ENCODE results near the gene CENPP.
"Not testable (repeated sequence)": the region's sequence is repeated elsewhere in the genome, so short reads cannot be mapped to it uniquely, and the experiment has no call there.

The CENPP gene

DNA sequence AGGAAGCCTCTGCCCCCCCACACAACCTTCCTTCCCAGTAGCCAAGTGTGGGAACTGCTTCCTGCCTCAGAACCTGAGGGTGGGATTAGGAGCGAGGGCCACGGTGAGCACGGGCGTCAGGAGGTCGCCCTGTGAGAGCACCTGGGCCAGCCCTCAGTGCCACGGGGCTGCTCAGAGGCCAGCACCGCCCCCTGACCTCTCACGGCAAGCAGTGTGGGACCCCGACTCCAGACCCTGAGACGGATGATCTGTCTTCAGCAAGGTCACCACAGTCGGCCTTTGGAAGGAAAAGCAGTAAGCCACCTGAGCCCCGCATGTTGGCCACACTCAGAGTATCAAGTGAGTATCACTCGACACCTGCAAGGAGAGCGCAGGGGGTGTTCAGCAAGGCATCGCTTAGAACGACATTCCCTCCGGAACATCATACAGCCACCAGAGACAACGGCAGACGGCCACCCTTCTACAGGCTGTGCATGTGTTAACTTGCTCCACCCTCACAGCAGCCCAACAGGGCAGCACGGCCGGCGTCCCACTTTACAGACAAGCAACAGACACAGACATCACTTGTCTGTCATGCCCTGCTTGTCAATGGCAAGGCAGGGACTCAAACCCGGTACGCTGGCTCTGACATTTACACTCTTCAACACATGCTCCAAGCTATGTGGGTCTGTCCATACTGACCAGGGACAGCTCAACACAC, 294.0 kb downstream of the CENPP start:
- no peak for DNase-seq

DNA sequence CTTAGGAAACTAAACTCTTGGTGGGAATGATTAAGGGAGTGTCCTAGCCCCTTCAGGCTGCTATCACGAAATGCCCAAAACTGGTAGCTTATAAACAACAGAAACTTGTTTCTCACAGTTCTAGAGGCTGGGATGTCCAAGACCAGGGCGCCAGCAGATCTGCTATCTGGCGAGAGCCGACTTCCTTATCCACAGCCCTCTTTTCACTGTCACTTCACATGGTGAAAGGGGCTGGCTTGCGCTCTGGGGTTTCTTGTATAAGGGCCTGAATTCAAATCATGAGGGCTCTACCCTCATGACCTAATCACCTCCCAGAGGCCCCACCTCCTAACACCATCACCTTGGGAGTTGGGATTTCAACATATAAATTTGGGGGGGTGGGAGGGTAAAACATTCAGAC, 295.1 kb downstream of the CENPP start:
- no peak for DNase-seq

DNA sequence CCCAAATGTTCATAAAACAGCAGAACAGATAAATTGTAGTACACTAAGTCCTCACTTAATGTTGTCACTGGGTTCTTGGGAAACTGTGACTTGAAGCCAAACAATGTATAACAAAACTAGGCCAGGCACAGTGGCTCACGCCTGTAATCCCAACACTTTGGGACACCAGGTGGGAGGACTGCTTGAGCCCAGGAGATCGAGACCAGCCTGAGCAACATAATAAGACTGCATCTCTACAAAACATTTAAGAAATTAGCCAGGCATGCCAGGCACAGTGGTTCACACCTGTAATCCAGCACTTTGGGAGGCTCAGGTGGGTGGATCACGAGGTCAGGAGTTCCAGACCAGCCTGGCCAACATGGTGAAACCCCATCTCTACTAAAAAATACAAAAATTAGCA, 298.2 kb downstream of the CENPP start:
- not testable (repeated sequence) for DNase-seq

DNA sequence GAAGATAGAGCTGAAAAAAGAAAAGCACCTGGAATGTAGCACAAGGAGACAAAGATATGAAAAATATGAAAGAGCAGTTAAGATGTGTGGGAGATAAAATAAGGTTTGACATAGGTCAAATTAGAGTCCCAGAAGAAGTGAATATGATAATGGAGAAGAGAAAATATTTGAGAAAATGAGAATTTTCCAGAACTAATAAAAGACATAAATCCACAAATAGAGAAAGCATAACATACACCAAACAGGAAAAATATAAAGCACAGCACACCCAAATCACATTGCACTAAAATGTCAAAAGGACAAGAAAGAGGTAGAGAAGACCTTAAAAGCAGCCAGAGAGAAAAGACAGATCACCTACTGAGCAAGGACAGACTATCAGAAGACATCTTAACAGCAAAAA, 300.7 kb downstream of the CENPP start:
- no peak for DNase-seq

DNA sequence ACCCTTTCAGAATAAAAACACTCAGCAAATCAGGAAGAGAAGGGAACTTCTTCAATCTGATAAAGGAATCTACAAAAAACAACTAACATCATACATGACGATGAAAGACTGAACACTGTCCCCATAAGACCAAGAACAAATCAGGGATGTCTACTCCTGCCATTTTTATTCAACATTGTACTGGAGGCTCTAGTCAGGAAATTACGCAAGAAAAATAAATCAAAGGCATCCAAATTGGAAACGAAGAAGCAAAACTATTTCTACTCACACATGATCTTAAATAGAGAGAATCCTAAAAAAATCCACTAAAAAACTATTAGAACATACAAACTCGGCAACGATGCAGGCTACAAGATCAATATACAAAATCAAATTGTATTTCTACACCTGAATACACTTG, 301.9 kb downstream of the CENPP start:
- no peak for DNase-seq

DNA sequence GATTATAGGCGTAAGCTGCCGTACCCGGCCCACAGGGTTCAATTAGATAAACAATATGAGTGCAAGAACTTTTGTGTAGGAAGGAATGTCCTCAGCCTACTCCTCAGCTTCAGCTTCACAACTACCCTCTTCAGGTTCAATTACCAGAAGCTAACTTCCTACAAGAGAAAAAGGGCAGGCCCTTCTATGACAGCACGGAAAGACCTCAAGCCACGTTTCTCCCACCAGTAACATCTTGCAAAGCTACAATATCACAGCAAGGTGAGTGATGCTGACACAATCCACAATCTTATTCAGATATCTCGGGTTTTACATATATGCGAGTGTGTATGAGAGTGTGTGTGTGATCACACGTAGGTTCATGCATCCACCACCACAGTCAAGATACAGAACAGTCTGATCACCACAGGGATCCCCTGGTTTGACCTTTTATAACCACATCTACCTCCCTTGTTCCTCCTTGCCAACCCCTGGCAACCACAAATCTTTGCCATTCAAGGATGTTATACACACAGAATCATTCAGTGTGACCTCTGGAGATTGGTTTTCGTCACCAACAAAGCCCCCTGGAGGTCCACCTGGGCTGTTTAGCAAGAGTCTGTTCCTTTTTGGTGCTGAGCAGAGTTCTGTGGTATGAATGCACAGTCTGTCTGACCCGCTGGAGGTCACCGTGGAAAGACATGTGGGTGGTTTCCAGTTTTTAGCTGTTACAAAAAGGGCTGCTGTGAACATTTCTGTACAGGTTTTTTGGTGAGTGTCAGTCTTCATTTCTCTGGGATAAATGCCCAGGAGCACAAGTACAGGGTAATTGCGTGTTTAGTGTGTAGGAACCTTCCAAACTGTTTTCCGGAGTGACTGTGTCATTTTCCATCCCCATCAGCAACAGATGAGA, 305.9 kb downstream of the CENPP start:
- no peak for DNase-seq

DNA sequence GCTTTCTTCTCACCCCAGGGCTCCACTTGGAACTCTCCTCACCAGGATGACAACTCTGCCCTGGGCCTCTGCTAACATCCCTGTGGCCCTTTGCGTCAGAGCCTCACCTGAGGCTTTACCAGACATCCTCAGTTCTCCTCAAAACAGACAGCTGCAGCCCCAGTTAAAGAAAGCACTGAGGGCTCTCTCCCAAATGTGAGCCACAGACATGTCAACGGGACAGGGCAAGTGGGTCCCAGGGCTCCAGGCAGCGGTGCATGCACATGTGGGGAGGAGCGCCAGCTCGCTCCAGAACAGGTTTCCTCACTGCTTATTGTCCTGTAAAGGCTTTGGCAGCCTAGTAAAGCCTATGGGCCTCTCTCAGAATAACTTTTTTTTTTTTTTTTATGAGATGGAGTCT, 306.9 kb downstream of the CENPP start:
- DNase-seq = no peak

DNA sequence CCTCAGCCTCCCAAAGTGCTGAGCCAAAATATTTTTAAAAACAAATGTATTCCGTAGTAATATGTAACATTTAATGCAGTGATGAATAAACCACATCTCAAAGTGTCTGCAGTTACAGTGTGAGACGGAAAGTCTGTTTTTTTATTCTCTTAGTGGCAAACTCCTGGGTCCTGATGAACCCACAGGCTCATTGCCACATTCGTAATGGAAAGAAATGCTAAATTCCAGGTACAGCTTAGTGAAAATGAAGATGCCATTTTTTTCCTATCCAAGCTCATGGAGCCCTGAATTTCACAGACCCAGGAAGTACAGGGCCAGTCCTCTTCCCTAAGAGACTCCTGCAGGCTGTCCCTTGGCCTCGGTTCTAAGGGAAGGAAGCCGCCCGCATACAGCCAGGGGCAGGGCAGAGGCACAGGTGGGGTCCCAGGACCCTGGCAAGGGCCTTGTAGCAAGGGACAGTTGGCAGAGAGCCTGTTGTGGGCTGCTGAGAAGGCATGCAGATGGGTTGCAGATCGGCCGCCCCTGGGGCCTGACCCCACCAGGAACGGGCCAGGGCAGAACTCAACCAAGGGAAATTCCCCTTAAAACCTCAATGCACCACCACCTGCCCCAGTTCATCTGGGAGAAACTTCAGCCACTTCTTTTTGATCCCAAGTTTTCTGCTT, 308.0 kb downstream of the CENPP start:
- no peak for DNase-seq

DNA sequence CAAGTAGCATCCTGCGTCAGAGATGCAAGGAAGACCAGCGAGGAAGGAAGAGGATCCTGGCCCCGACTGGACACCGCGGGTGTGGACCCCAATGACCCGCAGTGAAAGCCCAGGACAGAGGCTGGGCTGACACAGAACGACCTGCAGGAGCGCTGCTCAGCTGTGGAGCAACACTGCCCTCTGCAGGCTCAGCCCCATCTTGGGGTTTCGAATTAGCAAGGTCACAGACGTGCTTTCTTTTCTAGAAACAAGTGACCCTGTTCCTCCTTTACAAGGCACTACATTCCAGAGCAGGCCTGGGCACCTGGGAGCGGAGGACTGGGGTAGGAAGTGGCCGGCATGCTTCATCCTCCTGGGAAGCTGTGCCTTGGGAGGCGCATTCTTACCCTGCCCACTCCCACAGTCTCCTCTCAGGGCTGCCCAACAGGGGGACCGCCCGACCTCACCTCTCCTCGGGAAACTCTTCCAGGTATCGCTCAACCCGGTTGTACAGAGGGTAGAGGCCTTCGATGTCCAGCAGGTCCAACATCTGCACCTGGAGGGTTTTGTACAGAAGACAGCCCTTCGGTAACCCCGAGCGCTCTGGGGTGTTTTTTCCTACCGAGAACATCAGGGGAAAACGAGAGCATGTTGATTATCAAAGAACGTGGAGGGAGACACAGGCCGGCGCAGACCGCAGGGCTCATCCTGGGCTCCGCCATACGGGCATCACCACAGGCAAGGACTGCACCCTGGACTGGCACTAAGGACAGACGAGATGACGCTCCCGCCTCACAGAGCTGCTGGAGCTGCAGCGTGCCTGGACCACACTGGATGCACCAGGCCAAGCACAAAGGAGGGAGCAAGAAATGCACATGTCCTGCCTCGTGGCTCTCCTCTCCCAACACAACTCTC, 309.2 kb downstream of the CENPP start:
- DNase-seq = peak; percentile 7

DNA sequence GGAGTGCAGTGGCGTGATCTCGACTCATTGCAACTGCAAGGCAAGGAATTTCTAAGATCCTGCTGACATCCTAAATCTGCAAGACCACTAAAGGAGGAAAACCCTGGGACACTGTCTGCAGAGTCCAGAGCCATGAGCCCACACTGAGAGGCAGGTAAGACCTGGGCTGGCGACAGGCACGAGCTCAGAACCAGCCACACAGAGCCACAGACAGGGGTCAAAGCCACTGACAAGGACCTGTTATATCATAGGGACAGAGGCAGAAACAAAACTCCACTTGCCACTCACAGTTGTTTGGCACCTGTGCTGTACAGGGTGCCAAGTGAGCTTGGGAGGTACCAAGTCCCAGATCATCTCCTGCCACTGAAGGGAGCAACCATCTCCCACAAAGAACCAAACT, 310.0 kb downstream of the CENPP start:
- DNase-seq = no peak

DNA sequence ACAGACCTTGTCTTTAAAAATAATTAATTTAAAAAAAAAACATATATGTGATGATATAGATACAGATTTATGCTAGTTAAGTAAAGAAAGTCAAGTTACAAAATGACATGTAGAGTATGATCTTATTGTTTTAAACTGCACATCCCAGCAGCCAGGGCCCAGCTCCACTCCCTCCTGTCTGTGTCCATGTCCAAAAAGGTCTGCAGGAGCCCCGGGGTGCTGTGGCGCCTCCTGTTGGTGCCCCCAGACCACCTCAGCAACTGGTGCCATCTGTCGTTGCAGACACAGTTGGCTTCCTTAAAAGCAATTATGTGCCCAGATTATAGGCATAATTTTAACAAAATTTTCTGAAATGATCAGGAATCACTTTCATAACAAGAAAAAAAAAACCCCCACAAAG, 310.9 kb downstream of the CENPP start:
- DNase-seq = no peak

DNA sequence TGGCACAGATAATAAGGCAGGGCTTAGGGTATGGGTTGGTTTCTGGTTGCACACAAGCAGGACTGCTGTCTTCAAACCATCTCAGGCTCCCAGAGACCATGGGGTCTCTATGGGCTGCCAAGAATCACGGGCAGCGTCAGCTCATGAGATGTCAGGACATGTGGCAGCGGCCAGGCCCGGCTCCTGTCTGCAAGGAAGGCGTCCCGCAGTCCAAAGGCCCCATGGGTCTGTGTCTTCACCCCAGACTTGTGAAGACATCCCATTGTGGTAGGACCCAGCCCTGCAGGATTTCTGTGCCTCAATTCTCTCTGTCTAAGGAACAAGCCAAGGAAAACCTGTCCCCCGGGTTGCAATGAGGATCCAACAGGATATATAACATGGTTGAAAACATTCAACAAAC, 311.6 kb downstream of the CENPP start:
- no peak for DNase-seq

DNA sequence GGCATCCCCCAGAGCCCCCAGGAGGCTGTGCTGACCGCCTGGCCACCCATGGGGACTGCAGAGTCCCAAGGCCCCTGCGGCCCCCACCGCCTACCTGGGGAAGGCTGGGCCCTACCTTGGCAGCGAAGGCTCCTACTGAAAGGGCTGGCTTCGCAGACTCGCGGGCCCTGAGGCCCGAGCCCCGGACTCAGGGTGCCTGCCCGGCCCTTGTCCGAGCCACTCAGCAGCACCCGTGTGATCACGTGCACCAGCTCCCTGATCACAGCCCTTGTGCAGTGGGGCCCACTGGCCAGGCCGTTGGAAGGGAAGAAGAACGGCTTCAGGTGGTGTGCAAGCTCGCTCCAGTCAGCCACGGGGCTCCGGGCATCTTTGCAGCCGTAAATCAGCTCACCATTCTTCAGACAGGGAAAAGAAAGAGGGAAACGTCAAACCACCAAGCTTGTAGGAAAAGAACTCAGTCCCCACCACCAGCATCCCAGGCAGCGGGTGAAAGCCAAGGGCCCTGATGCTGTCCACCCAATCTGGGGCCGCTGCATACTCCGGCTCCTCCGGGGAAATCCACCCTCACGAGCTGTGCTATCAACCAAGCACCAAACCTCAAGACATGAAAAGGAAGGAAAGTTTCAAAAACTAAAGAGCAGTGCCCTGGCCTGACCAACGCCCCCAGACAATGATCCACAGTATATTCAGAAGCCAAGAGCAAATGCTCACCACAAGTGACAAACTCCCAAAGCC, 312.3 kb downstream of the CENPP start:
- no peak for DNase-seq

DNA sequence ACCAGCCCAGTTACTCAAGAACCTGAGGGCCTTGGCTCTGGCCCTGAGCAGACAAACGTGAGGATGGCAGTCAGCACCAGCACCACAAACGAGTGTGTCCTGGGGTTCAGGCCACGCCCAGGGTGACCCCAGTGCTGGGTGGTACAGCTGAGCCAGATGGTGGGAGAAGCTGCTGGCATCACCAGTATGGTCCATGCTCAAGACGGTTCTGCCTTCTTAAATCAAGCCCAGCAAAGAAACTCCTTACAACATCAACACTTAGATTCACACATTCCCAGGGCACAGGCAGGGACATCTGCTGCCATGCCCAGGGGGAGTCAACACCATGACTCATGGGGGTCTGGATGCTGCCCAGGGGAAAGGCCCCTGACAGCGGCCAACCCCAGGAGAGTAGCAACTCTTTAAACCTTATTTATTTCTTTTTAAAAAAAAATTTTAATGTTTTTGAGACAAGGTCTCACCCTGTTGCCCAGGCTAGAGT, 312.9 kb downstream of the CENPP start:
- no peak for DNase-seq

DNA sequence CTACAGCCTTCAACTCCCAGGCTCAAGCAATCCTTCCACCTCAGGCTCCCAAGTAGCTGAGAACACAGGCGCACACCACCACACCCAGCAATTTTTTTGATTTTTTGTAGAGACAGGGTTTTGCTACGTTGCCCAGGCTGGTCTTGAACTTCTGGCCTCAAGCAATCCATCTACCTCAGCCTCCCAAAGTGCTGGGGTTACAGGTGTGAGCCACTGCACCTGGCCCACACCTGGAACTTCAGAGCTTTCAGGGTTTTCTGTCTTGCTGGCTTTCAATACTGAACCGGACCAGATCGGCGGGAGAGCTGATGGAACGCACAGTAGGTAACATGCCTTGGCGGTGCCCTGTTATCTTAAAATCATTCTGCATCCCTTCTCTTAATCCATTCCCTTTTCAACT, 313.4 kb downstream of the CENPP start:
- no peak for DNase-seq

DNA sequence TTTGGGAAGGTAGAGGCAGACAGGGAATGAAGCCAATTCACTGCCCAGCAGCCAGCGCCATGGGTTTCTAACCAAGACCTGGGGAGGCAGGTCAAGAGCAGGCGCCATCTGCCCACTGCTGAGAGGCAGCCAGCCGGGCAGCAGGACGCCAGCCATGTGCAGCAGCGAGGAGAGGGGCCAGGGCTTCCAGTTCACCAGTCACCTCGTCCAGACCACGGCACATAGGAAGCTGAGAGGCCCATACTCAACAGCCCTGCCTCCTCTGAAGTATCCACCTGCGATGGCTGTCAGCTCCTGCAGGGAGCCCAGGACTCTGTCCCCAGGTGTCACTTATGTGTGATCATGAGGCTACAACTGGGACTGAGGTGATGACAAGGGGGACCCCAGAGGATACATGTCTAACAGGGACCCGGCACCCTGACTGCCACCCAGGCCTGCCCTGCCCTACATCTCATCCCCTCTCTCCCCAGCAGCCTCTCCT, 314.1 kb downstream of the CENPP start:
- no peak for DNase-seq

DNA sequence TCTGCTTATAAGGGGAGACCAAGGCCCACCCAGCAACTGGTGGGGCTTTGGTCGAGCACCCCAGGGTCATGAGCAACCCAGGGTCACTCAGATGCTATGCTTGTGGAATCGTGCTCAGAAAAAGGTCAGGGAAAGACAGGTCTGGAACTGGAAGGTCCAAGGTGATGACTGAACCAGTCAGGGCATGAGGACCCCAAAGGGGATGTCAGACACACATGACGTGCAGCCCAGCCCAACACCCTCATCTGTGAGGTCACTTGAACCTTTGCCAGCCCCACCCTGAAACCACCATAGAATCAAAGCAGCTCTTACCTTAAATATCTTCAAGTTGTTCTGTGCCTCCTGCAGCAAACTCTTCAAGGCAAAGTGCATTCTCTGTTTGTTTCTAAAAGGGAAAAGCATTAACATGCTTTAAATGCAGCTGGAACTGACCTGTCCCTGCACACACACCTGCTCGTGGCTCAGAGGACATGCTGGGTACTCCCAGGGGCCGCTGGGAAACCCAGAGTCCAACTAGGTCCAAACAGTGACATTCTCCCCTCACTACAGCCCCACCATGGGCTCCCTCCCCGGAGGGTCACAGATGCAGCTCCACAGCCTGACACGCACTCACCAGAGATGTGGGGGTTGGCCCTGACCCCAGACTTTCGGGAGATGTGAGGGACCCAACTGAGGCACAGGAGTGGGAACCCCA, 314.8 kb downstream of the CENPP start:
- DNase-seq = no peak

DNA sequence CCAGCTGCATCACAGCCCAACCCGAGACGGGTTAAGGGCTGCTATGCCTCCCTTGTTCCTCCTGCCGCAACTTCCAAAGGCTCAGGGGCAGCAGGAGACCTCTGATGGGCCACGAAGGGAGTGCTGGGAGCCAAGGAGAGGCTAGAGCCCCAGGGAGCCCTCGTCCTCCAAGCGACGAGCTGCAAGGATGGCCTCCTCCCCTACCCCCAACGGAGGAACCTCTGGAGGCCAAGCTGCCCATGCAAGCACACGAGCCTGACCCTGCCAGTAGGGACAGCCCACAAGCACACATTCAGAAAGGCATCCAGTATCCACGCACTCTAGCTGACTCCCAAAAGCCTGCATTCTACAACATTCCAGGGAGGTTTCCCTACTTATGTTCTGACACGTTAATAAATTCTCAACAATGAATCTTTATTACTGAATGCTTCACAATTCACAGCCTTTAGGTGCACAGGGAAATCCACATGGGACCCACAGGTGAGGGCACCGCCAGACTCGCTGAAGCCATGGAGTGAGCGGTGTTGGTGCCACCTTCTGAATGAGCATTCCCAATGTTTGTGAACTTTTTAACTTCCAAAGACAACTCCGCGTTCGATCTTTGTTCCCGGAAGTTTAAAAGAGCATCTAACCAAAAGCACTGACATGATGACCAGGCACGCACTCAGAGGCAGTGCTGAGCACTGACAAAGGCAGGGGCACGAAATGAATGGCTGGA, 315.5 kb downstream of the CENPP start:
- DNase-seq = no peak

DNA sequence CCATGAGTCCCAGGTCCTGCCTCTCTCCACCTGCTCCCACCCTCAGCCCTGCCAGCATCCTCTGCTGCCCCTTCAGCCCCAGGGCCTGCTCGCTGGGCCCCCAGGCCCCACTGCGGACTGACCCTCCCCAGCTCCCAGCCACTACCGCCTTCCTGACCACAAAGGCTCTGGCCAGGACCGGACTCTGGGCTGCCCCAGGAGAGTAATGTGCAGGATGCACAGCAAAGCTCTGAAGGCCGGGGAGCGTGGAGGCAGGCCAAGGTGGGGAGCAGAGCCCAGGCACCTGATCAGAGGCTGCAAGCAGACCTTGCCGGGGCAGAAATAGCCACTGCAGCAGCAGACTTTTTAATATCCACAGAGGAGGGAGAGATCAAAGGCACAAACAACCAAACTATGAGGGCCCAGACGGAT, 316.3 kb downstream of the CENPP start:
- DNase-seq = no peak

DNA sequence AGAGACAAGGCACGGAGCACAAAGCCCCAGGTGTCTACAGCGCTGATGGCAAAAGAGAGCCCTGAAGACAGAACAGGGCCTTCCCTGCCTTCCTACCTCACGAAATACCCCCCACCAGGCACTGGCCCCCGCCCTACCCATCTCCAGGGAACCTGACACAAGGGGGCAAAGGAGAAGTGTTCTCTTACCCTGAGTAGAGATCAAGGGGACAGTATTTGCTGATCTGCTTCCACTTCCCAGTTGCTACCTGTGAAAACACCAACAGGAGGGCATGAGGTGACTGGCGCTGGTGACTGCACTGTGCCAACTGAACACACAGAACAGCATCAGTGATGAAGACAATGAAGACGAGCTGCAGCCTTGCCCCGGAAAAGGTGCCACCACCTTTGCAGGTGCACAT, 316.8 kb downstream of the CENPP start:
- DNase-seq = no peak
